ENCODE data around the gene CIDEC.
"Not testable (repeated sequence)": the region's sequence is repeated elsewhere in the genome, so short reads cannot be mapped to it uniquely, and the experiment has no call there.

Gene CIDEC

DNA sequence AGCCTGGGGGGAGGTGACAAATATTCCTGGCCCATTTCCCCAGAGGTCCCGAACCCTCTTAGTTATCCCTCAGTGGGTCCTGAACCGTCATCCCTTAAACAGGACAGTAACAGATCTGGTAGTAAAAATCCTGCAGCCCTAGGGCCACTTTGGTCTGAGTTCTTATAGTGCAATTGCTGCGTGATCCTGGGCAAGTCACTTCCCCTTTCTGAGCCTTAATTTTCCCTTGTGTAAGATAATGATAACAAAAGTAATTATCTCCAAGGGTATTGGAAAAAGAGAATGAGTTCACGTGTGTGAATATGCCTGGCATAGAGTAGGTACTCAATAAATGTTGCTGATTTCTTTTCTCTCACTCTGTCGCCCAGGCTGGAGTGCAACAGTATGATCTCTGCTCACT, 7.4 kb upstream of the CIDEC start:
- Histone ChIP-seq H3K4me2 (no peak overlapping the region), H3K36me3 (peaks cover 4 to 10% (median 9%) of the 10 kb centered on the region in 11 experiments; a peak in 21 of 22 replicates), H4K20me1 (peaks cover 0 to 11% (median 5%) of the 10 kb centered on the region in 11 experiments; a peak in 12 of 22 replicates), H3K27me3 (no peaks in the 10 kb centered on the region), H3K4me3 (no peak overlapping the region), H3K9me3 (replicated peaks in 1 of 11) (no peaks in the 10 kb centered on the region), H3K9ac (no peak overlapping the region), H3K27ac (no peak overlapping the region), H3K4me1 (peaks cover 17 to 31% (median 24%) of the 10 kb centered on the region in 10 experiments)
- TF ChIP-seq Cebpa-rat (IDR thresholded peaks at IDR 0.05) = no peak

GRCh38 chr3:9886328-9886727, 6.3 kb upstream of the CIDEC start:
- H3K4me3 ChIP-seq = no peak overlapping the region
- H3K27ac ChIP-seq = no peak overlapping the region
- peaks cover 6 to 19% (median 12%) of the 10 kb centered on the region in 10 experiments; a peak in 18 of 20 replicates for H3K4me1 ChIP-seq
- no peak overlapping the region for H3K9ac ChIP-seq
- H3K4me2 ChIP-seq = no peak overlapping the region
- no peaks in the 10 kb centered on the region for H3K36me3 ChIP-seq
- H4K20me1 ChIP-seq = no peaks in the 10 kb centered on the region
- TF ChIP-seq Cebpa-rat (IDR thresholded peaks at IDR 0.05) = no peak
- no peaks in the 10 kb centered on the region for H3K9me3 ChIP-seq (replicated peaks in 1 of 11)
- H3K27me3 ChIP-seq = no peaks in the 10 kb centered on the region

- Histone ChIP-seq H3K4me3 (no peak overlapping the region), H3K4me2 (no peak overlapping the region), H4K20me1 (no peaks in the 10 kb centered on the region), H3K9ac (no peak overlapping the region), H3K27ac (no peak overlapping the region), H3K27me3 (no peaks in the 10 kb centered on the region), H3K9me3 (replicated peaks in 1 of 11) (no peaks in the 10 kb centered on the region), H3K4me1 (peaks cover 0 to 12% (median 6%) of the 10 kb centered on the region in 10 experiments; a peak in 12 of 20 replicates), H3K36me3 (no peaks in the 10 kb centered on the region)
- TF ChIP-seq Cebpa-rat (IDR thresholded peaks at IDR 0.05) = no peak
These were observed 4.6 kb upstream of the CIDEC start for GRCh38 chr3:9884555-9885165.

- H3K9ac ChIP-seq = no peak overlapping the region
- H3K27ac ChIP-seq = no peak overlapping the region
- H3K27me3 ChIP-seq = no peaks in the 10 kb centered on the region
- H3K4me2 ChIP-seq = no peak overlapping the region
- H3K36me3 ChIP-seq = no peaks in the 10 kb centered on the region
- H3K4me1 ChIP-seq = peaks cover 0 to 6% (median 3%) of the 10 kb centered on the region in 10 experiments; a peak in 8 of 20 replicates
- H3K4me3 ChIP-seq = no peak overlapping the region
- no peak for TF ChIP-seq Cebpa-rat (IDR thresholded peaks at IDR 0.05)
- H4K20me1 ChIP-seq = no peaks in the 10 kb centered on the region
- no peaks in the 10 kb centered on the region for H3K9me3 ChIP-seq (replicated peaks in 1 of 11)
These were observed 3.9 kb upstream of the CIDEC start for GRCh38 chr3:9883706-9884554.

GRCh38 chr3:9881441-9881840, 1.4 kb upstream of the CIDEC start:
- no peaks in the 10 kb centered on the region for H4K20me1 ChIP-seq
- no peak overlapping the region for H3K4me2 ChIP-seq
- TF ChIP-seq Cebpa-rat (IDR thresholded peaks at IDR 0.05) = no peak
- no peak overlapping the region for H3K4me3 ChIP-seq
- H3K27me3 ChIP-seq = no peaks in the 10 kb centered on the region
- no peak overlapping the region for H3K9ac ChIP-seq
- H3K9me3 ChIP-seq (replicated peaks in 1 of 11) = no peaks in the 10 kb centered on the region
- no peaks in the 10 kb centered on the region for H3K4me1 ChIP-seq
- no peak overlapping the region for H3K27ac ChIP-seq
- no peaks in the 10 kb centered on the region for H3K36me3 ChIP-seq

DNA sequence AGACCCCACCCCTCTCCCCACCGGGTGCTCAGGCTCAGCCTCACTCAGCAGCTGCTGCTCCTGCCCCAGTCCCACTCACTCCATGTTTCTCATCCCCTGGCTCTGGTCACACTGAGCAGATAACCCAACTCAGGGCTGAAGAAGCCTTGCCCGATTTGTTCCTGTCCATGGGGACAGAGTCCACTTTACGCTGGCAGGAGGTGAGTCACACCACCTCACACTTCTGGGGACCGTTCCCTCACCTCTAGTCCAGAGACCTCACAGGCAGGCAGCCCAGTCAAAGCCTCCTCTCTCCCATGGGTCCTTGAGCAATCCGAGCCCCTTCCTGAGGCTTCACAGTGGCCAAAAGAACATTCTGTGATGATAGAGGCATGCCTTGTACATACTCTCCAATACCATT, 1.4 kb downstream of the CIDEC start:
- Histone ChIP-seq H3K27ac (no peak overlapping the region), H3K4me2 (no peak overlapping the region), H3K27me3 (no peaks in the 10 kb centered on the region), H3K4me1 (no peaks in the 10 kb centered on the region), H3K9me3 (replicated peaks in 1 of 11) (no peaks in the 10 kb centered on the region), H3K9ac (no peak overlapping the region), H4K20me1 (no peaks in the 10 kb centered on the region), H3K36me3 (no peaks in the 10 kb centered on the region), H3K4me3 (no peak overlapping the region)
- TF ChIP-seq Cebpa-rat (IDR thresholded peaks at IDR 0.05) = no peak

DNA sequence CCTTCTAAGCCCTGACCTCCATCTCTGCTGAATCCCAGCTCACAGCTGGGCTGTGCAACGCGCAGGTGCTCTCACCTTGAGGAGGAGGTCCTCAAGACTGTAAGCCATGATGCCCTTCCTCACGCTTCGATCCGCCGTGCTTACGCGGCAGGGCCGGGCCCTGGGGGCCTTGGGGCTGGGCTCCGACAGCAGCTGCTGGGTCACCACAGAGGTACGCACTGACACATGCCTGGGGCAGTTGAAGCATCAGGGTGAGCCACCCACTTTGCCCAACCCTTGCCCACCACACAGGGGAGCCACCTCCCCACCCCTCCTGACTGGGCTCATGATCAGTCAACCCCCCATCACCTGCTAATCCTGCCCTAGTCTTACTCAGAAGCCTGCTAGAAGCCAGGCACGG, 3.1 kb downstream of the CIDEC start:
- no peak for TF ChIP-seq Cebpa-rat (IDR thresholded peaks at IDR 0.05)
- H3K4me3 ChIP-seq = no peak overlapping the region
- H3K4me2 ChIP-seq = no peak overlapping the region
- no peaks in the 10 kb centered on the region for H3K27me3 ChIP-seq
- no peaks in the 10 kb centered on the region for H3K9me3 ChIP-seq (replicated peaks in 1 of 11)
- H4K20me1 ChIP-seq = no peaks in the 10 kb centered on the region
- H3K27ac ChIP-seq = no peak overlapping the region
- no peak overlapping the region for H3K9ac ChIP-seq
- H3K36me3 ChIP-seq = no peaks in the 10 kb centered on the region
- H3K4me1 ChIP-seq = no peaks in the 10 kb centered on the region

DNA sequence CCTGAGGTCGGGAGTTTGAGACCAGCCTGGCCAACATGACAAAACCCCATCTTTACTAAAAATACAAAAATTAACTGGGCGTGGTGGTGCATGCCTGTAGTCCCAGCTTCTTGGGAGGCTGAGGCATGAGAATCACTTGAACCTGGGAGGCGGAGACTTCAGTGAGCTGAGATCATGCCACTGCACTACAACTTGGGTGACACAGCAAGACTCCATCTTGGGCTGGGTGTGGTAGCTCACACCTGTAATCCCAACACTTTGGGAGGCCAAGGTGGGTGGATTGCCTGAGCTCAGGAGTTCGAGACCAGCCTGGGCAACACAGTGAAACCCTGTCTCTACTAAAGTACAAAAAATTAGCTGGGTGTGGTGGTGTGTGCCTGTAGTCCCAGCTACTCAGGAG, 3.8 kb downstream of the CIDEC start:
- H3K4me3 ChIP-seq; H3K4me2 ChIP-seq; H3K4me1 ChIP-seq; H3K9me3 ChIP-seq (replicated peaks in 1 of 11); H3K27ac ChIP-seq; H4K20me1 ChIP-seq; H3K36me3 ChIP-seq; H3K9ac ChIP-seq; H3K27me3 ChIP-seq: not testable (repeated sequence)

- no peak overlapping the region for H3K4me3 ChIP-seq
- no peak overlapping the region for H3K9ac ChIP-seq
- H3K9me3 ChIP-seq (replicated peaks in 1 of 11) = no peaks in the 10 kb centered on the region
- H3K4me2 ChIP-seq = no peak overlapping the region
- H4K20me1 ChIP-seq = no peaks in the 10 kb centered on the region
- H3K4me1 ChIP-seq = no peaks in the 10 kb centered on the region
- H3K27me3 ChIP-seq = no peaks in the 10 kb centered on the region
- no peaks in the 10 kb centered on the region for H3K36me3 ChIP-seq
- no peak for TF ChIP-seq Cebpa-rat (IDR thresholded peaks at IDR 0.05)
- no peak overlapping the region for H3K27ac ChIP-seq
These were observed 4.6 kb downstream of the CIDEC start for GRCh38 chr3:9875448-9875847.

DNA sequence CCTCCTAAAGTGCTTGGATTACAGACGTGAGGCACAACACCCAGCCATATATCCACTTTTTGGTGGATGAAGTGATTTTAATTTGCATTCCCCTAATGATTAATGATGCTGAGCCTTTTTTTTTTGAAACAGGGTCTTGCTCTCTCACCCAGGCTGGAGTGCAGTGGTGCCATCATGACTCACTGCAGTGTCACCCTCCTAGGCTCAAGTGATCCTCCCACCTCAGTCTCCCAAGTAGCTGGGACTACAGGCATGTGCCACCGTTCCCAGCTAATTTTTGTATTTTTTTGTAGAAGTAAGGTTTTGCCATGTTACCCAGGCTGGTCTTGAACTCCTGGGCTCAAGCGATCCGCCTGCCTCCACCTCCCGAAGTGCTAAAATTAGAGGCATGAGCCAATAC, 8.0 kb downstream of the CIDEC start:
- H3K36me3 ChIP-seq, H3K27ac ChIP-seq, H3K4me2 ChIP-seq: not testable (repeated sequence)

More for the DNA sequence above, 8.0 kb downstream of the CIDEC start:
- H3K27me3 ChIP-seq; H3K9me3 ChIP-seq (replicated peaks in 1 of 11); H3K9ac ChIP-seq; H4K20me1 ChIP-seq; H3K4me1 ChIP-seq; H3K4me3 ChIP-seq: not testable (repeated sequence)

Data from BLaER1 treated with 17β-estradiol and CSF1 and Interleukin-3, amounts not matched to agents 10 nM and 100 nM (cell line).